ENCODE data around the gene CCN2. TPM values are rescaled to one million over a fixed set of nuclear protein-coding genes. Genes with fewer than 3 reads are reported as not detected.

The CCN2 gene
- total RNA-seq, 1 experiment from 2014 or later: 67.8 TPM

DNA sequence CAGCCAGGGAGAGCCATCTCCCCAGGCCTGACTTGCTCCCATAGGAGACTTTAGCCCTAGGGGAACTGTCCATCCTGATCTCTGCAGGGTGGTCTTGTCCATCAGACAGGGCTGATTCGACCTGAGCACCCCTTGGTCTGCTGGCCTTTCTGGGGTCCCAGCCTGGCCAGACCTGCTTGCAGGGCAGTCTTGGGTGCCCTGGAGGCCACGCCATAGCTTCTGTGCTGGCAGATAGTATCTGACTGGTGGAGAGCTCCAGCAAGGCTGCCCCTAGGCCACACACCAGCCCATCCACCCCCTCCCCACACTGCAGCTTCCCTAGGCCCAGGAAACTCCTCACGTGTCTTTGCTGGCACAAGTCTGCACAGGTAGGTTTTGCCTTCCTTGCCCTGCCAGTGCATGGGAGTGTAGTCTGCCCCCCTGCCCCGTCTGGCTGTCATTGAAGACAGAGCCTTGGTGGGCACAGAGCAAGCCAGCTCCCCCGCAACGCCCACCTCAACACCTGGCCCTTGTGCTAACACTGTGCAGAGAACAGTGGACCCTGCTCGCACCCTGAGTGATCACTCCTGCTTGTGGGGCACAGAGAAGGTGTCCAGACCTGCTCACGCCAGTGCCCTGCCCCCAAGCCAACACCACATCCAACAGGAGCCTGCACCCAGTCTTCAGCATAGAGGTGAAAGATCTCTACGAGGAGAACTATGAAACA, 32.4 kb downstream of the CCN2 start (continued):
- TF ChIP-seq JUN (CRISPR knock-in tag; IDR thresholded peaks at IDR 0.05) (0 out of 2 replicates have a peak, but pooled peaks have one; percentile 30), CDX4 (CRISPR knock-in tag; IDR thresholded peaks at IDR 0.05; ENCODE audit: borderline replicate concordance) (no peak), GTF2I (CRISPR knock-in tag; conservative IDR thresholded peaks at IDR 0.05) (no peak), MAX (CRISPR knock-in tag; IDR thresholded peaks at IDR 0.05) (peak; percentile 48; the same call in 1 of the 2 replicates), HMGA2 (CRISPR knock-in tag; IDR thresholded peaks at IDR 0.05) (no peak), ZNF317 (CRISPR knock-in tag; IDR thresholded peaks at IDR 0.05; ENCODE audit: borderline replicate concordance, low read depth) (no peak), IRF1 (CRISPR knock-in tag; IDR thresholded peaks at IDR 0.05) (no peak), EMX1 (CRISPR knock-in tag; IDR thresholded peaks at IDR 0.05) (no peak), NFYB (CRISPR knock-in tag; conservative IDR thresholded peaks at IDR 0.05; ENCODE audit: low read depth) (0 out of 2 replicates have a peak, but pooled peaks have one; percentile 7), NR2C2 (CRISPR knock-in tag; IDR thresholded peaks at IDR 0.05) (0 out of 2 replicates have a peak, but pooled peaks have one; percentile 41), NFATC4 (CRISPR knock-in tag; IDR thresholded peaks at IDR 0.05) (no peak; the same call in 1 of the 2 replicates), ETV6 (CRISPR knock-in tag; IDR thresholded peaks at IDR 0.05) (no peak), NR1H2 (CRISPR knock-in tag; IDR thresholded peaks at IDR 0.05) (no peak), ESRRA (CRISPR knock-in tag; IDR thresholded peaks at IDR 0.05; ENCODE audit: borderline replicate concordance) (no peak), ZSCAN18 (CRISPR knock-in tag; IDR thresholded peaks at IDR 0.05) (no peak), FOXP1 (CRISPR knock-in tag; IDR thresholded peaks at IDR 0.05; ENCODE audit: borderline replicate concordance) (no peak), MYBL2 (CRISPR knock-in tag; IDR thresholded peaks at IDR 0.05) (no peak), FOXK1 (CRISPR knock-in tag; IDR thresholded peaks at IDR 0.05) (no peak), ATF1 (CRISPR knock-in tag; IDR thresholded peaks at IDR 0.05) (no peak), CREB1 (CRISPR knock-in tag; IDR thresholded peaks at IDR 0.05) (no peak)
- TF ChIP-seq, protein P1, sequence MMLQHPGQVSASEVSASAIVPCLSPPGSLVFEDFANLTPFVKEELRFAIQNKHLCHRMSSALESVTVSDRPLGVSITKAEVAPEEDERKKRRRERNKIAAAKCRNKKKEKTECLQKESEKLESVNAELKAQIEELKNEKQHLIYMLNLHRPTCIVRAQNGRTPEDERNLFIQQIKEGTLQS (CRISPR knock-in tag; conservative IDR thresholded peaks at IDR 0.05): no peak
- TF ChIP-seq, protein P2, sequence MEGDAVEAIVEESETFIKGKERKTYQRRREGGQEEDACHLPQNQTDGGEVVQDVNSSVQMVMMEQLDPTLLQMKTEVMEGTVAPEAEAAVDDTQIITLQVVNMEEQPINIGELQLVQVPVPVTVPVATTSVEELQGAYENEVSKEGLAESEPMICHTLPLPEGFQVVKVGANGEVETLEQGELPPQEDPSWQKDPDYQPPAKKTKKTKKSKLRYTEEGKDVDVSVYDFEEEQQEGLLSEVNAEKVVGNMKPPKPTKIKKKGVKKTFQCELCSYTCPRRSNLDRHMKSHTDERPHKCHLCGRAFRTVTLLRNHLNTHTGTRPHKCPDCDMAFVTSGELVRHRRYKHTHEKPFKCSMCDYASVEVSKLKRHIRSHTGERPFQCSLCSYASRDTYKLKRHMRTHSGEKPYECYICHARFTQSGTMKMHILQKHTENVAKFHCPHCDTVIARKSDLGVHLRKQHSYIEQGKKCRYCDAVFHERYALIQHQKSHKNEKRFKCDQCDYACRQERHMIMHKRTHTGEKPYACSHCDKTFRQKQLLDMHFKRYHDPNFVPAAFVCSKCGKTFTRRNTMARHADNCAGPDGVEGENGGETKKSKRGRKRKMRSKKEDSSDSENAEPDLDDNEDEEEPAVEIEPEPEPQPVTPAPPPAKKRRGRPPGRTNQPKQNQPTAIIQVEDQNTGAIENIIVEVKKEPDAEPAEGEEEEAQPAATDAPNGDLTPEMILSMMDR (IDR thresholded peaks at IDR 0.05): no peak
- TF ChIP-seq, protein P3, sequence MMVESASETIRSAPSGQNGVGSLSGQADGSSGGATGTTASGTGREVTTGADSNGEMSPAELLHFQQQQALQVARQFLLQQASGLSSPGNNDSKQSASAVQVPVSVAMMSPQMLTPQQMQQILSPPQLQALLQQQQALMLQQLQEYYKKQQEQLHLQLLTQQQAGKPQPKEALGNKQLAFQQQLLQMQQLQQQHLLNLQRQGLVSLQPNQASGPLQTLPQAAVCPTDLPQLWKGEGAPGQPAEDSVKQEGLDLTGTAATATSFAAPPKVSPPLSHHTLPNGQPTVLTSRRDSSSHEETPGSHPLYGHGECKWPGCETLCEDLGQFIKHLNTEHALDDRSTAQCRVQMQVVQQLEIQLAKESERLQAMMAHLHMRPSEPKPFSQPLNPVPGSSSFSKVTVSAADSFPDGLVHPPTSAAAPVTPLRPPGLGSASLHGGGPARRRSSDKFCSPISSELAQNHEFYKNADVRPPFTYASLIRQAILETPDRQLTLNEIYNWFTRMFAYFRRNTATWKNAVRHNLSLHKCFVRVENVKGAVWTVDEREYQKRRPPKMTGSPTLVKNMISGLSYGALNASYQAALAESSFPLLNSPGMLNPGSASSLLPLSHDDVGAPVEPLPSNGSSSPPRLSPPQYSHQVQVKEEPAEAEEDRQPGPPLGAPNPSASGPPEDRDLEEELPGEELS (CRISPR knock-in tag; IDR thresholded peaks at IDR 0.05): no peak
- TF ChIP-seq, protein P4, sequence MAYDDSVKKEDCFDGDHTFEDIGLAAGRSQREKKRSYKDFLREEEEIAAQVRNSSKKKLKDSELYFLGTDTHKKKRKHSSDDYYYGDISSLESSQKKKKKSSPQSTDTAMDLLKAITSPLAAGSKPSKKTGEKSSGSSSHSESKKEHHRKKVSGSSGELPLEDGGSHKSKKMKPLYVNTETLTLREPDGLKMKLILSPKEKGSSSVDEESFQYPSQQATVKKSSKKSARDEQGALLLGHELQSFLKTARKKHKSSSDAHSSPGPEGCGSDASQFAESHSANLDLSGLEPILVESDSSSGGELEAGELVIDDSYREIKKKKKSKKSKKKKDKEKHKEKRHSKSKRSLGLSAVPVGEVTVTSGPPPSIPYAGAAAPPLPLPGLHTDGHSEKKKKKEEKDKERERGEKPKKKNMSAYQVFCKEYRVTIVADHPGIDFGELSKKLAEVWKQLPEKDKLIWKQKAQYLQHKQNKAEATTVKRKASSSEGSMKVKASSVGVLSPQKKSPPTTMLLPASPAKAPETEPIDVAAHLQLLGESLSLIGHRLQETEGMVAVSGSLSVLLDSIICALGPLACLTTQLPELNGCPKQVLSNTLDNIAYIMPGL (CRISPR knock-in tag; IDR thresholded peaks at IDR 0.05): no peak
- TF ChIP-seq, protein P5, sequence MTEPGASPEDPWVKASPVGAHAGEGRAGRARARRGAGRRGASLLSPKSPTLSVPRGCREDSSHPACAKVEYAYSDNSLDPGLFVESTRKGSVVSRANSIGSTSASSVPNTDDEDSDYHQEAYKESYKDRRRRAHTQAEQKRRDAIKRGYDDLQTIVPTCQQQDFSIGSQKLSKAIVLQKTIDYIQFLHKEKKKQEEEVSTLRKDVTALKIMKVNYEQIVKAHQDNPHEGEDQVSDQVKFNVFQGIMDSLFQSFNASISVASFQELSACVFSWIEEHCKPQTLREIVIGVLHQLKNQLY (CRISPR knock-in tag; IDR thresholded peaks at IDR 0.05): no peak
- TF ChIP-seq, protein P6, sequence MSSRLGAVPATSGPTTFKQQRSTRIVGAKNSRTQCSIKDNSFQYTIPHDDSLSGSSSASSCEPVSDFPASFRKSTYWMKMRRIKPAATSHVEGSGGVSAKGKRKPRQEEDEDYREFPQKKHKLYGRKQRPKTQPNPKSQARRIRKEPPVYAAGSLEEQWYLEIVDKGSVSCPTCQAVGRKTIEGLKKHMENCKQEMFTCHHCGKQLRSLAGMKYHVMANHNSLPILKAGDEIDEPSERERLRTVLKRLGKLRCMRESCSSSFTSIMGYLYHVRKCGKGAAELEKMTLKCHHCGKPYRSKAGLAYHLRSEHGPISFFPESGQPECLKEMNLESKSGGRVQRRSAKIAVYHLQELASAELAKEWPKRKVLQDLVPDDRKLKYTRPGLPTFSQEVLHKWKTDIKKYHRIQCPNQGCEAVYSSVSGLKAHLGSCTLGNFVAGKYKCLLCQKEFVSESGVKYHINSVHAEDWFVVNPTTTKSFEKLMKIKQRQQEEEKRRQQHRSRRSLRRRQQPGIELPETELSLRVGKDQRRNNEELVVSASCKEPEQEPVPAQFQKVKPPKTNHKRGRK (CRISPR knock-in tag; IDR thresholded peaks at IDR 0.05; ENCODE audit: borderline replicate concordance): no peak
